DOHH2 (cell line): ENCODE results near the gene RAD51B.

Source experiments
- H3F3A ChIP-seq: fragments of 200-600 bp; sonication (generic), shearing (Covaris generic); 2 replicates; pipeline ENCODE4 v1.6.0; 2016; ENCODE audit warnings: antibody characterized with exemption, mild to moderate bottlenecking; ENCODE audit not compliant: control insufficient read depth, insufficient read depth
- H3K27ac ChIP-seq: fragments of 200-600 bp; sonication (generic); 2 replicates; pipeline ENCODE4 v1.5.1; 2014; ENCODE audit warnings: low read depth, mild to moderate bottlenecking, low read length, moderate library complexity
- H3K27me3 ChIP-seq: fragments of 200-600 bp; sonication (generic); 2 replicates; pipeline ENCODE4 v1.6.1; 2014; ENCODE audit warnings: mild to moderate bottlenecking, low read length, mixed read lengths; ENCODE audit not compliant: control insufficient read depth
- H3K36me3 ChIP-seq: fragments of 200-600 bp; sonication (generic); 2 replicates; pipeline ENCODE4 v1.6.1; 2014; ENCODE audit warnings: mild to moderate bottlenecking, low read length, moderate library complexity, mixed read lengths; ENCODE audit not compliant: control insufficient read depth
- H3K4me1 ChIP-seq: fragments of 200-600 bp; sonication (generic); 2 replicates; pipeline ENCODE4 v1.6.1; 2014; ENCODE audit warnings: mild to moderate bottlenecking, low read length, mixed read lengths; ENCODE audit not compliant: control insufficient read depth
- H3K4me2 ChIP-seq: fragments of 200-600 bp; sonication (generic); 2 replicates; pipeline ENCODE4 v1.6.0; 2014; ENCODE audit warnings: mild to moderate bottlenecking, low read length, moderate library complexity
- H3K4me3 ChIP-seq: fragments of 200-600 bp; sonication (generic); 2 replicates; pipeline ENCODE4 v1.5.1; 2014; ENCODE audit warnings: mild to moderate bottlenecking, low read length, mixed read lengths
- H3K79me2 ChIP-seq: fragments of 200-600 bp; sonication (generic); 2 replicates; pipeline ENCODE4 v1.6.1; 2014; ENCODE audit warnings: mild to moderate bottlenecking, low read length, mixed read lengths; ENCODE audit not compliant: control insufficient read depth
- H3K9me2 ChIP-seq: fragments of 200-600 bp; sonication (generic); replicated peaks from 2 replicates; pipeline ENCODE4 v1.6.1; 2014; ENCODE audit warnings: mild to moderate bottlenecking, low read length, mixed read lengths; ENCODE audit not compliant: control insufficient read depth
- H3K9me3 ChIP-seq: fragments of 200-600 bp; sonication (generic); 2 replicates; pipeline ENCODE4 v1.6.1; 2014; ENCODE audit warnings: antibody characterized with exemption, low read length, mixed read lengths; ENCODE audit not compliant: control insufficient read depth, insufficient read depth
- H4K20me1 ChIP-seq: fragments of 200-600 bp; sonication (generic); 2 replicates; pipeline ENCODE4 v1.6.0; 2014; ENCODE audit warnings: low read depth, mild to moderate bottlenecking, antibody characterized with exemption, low read length, moderate library complexity; ENCODE audit not compliant: control insufficient read depth, insufficient read depth
- CTCF ChIP-seq: fragments of 200-600 bp; sonication (generic); IDR thresholded peaks from one replicate; pipeline ENCODE4 v1.5.1; 2014; ENCODE audit warnings: antibody characterized with exemption, mild to moderate bottlenecking, low read depth, low read length; ENCODE audit not compliant: poor library complexity, severe bottlenecking
- EZH2phosphoT487 ChIP-seq: fragments of 200-600 bp; sonication (generic); IDR thresholded peaks from 2 replicates; pipeline ENCODE4 v1.6.1; 2017; ENCODE audit warnings: borderline replicate concordance, mild to moderate bottlenecking, antibody characterized with exemption, low read length, moderate library complexity, mixed read lengths

The RAD51B gene

GRCh38 chr14:68223631-68224030 is 404.1 kb downstream of the RAD51B start:
- Histone ChIP-seq H3F3A (no peaks in the 10 kb centered on the region), H3K4me1 (no peaks in the 10 kb centered on the region), H3K9me3 (no peaks in the 10 kb centered on the region), H3K9me2 (no peaks in the 10 kb centered on the region), H3K4me2 (no peak overlapping the region), H3K4me3 (no peak overlapping the region), H3K27ac (no peak overlapping the region), H3K27me3 (no peaks in the 10 kb centered on the region), H3K79me2 (no peaks in the 10 kb centered on the region), H3K36me3 (no peaks in the 10 kb centered on the region), H4K20me1 (no peaks in the 10 kb centered on the region)
- no peak for TF ChIP-seq EZH2phosphoT487
- TF ChIP-seq CTCF = no peak

DNA sequence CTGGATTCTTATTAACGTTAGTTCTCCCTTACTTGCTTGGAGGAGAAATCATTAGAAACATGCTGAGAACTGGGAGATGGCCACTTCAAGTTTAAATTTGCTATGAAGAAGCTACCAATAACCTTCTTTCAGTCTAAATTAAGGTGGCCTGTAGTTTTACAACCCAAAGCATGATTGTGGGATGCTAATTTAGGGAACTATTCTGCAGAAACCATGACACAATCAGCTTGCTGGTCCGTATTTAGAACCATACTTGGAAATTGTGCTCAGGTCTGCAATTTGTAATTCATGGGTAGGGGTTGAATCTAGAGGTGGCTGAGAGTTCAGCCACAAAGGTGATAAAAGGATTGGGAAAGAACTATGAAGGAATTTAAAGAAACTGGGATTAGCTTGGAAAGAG is 405.7 kb downstream of the RAD51B start:
- no peaks in the 10 kb centered on the region for H3K27me3 ChIP-seq
- TF ChIP-seq CTCF (no peak), EZH2phosphoT487 (no peak)
- H4K20me1 ChIP-seq = no peaks in the 10 kb centered on the region
- H3F3A ChIP-seq = no peaks in the 10 kb centered on the region
- H3K79me2 ChIP-seq = no peaks in the 10 kb centered on the region
- H3K4me1 ChIP-seq = no peaks in the 10 kb centered on the region
- no peaks in the 10 kb centered on the region for H3K9me3 ChIP-seq
- H3K4me2 ChIP-seq = no peak overlapping the region
- H3K4me3 ChIP-seq = no peak overlapping the region
- H3K27ac ChIP-seq = no peak overlapping the region
- H3K36me3 ChIP-seq = no peaks in the 10 kb centered on the region
- H3K9me2 ChIP-seq = no peaks in the 10 kb centered on the region

- Histone ChIP-seq H4K20me1 (no peaks in the 10 kb centered on the region), H3K4me1 (no peaks in the 10 kb centered on the region), H3K27me3 (no peaks in the 10 kb centered on the region), H3K4me3 (no peak overlapping the region), H3K4me2 (no peak overlapping the region), H3K79me2 (no peaks in the 10 kb centered on the region), H3K9me3 (no peaks in the 10 kb centered on the region), H3K36me3 (no peaks in the 10 kb centered on the region), H3F3A (no peaks in the 10 kb centered on the region), H3K9me2 (no peaks in the 10 kb centered on the region), H3K27ac (no peak overlapping the region)
- TF ChIP-seq CTCF = no peak
- TF ChIP-seq EZH2phosphoT487 = no peak
Observed at GRCh38 chr14:68226523-68226922, 406.9 kb downstream of the RAD51B start.

GRCh38 chr14:68228656-68229055 is 409.1 kb downstream of the RAD51B start:
- H3K27me3 ChIP-seq = no peaks in the 10 kb centered on the region
- H3K4me2 ChIP-seq = no peak overlapping the region
- H3F3A ChIP-seq = no peaks in the 10 kb centered on the region
- no peaks in the 10 kb centered on the region for H3K79me2 ChIP-seq
- no peaks in the 10 kb centered on the region for H3K36me3 ChIP-seq
- no peaks in the 10 kb centered on the region for H3K9me3 ChIP-seq
- H3K4me3 ChIP-seq = no peak overlapping the region
- TF ChIP-seq EZH2phosphoT487 = no peak
- H3K4me1 ChIP-seq = no peaks in the 10 kb centered on the region
- H3K27ac ChIP-seq = no peak overlapping the region
- no peaks in the 10 kb centered on the region for H3K9me2 ChIP-seq
- H4K20me1 ChIP-seq = no peaks in the 10 kb centered on the region
